GM23338 (cell line): Measurements from ENCODE around the gene SMAGP. TPM values are rescaled to one million over a fixed set of nuclear protein-coding genes. Genes with fewer than 3 reads are reported as not detected.

Experiments used
- ATAC-seq: fragments of 200-7000 bp; cut with Tn5 transposase; 3 replicates; pipeline ENCODE4 v1.9.1; 2020
- DNase-seq: peaks from one replicate; pipeline ENCODE4 v3.0.0-alpha.2; 2015; ENCODE audit warnings: low spot score
- H2AFZ ChIP-seq: fragments of 200-600 bp; sonication (generic); 2 replicates; pipeline ENCODE4 v1.8.0; 2016; ENCODE audit warnings: antibody characterized with exemption, mild to moderate bottlenecking, moderate library complexity
- H3F3A ChIP-seq: fragments of 200-600 bp; sonication (generic); replicated peaks from 2 replicates; pipeline ENCODE4 v1.8.0; 2017; ENCODE audit warnings: antibody characterized with exemption, mixed run types, low read depth
- H3K27ac ChIP-seq: fragments of 200-600 bp; sonication (generic); 2 replicates; pipeline ENCODE4 v1.6.1; 2016; ENCODE audit warnings: low read depth
- H3K27me3 ChIP-seq: fragments of 200-600 bp; sonication (generic); 2 replicates; pipeline ENCODE4 v1.8.0; 2016; ENCODE audit warnings: mild to moderate bottlenecking, mixed run types, moderate library complexity; ENCODE audit not compliant: insufficient read depth
- H3K36me3 ChIP-seq: fragments of 200-600 bp; sonication (generic); 2 replicates; pipeline ENCODE4 v1.8.0; 2016; ENCODE audit warnings: mild to moderate bottlenecking; ENCODE audit not compliant: insufficient read depth
- H3K4me1 ChIP-seq: fragments of 200-600 bp; sonication (generic); 2 replicates; pipeline ENCODE4 v1.8.0; 2016; ENCODE audit warnings: mild to moderate bottlenecking, moderate library complexity; ENCODE audit not compliant: insufficient read depth
- H3K4me2 ChIP-seq: fragments of 200-600 bp; sonication (generic); 2 replicates; pipeline ENCODE4 v1.7.1; 2017; ENCODE audit warnings: mixed run types
- H3K4me3 ChIP-seq: fragments of 200-600 bp; sonication (generic); 2 replicates; pipeline ENCODE4 v1.6.1; 2016; ENCODE audit warnings: mixed run types
- H3K79me2 ChIP-seq: fragments of 200-600 bp; sonication (generic); replicated peaks from 2 replicates; pipeline ENCODE4 v1.8.0; 2017; ENCODE audit warnings: mild to moderate bottlenecking; ENCODE audit not compliant: insufficient read depth
- H3K9me2 ChIP-seq: fragments of 200-600 bp; sonication (generic); 2 replicates; pipeline ENCODE4 v1.8.0; 2017; ENCODE audit not compliant: insufficient read depth
- H4K20me1 ChIP-seq: fragments of 200-600 bp; sonication (generic); replicated peaks from 2 replicates; pipeline ENCODE4 v1.8.0; 2017; ENCODE audit warnings: mild to moderate bottlenecking; ENCODE audit not compliant: insufficient read depth
- H3K27ac Mint-ChIP-seq: 2 replicates; pipeline ENCODE4 v1.8.0; 2020; ENCODE audit warnings: inconsistent platforms, mild to moderate bottlenecking, moderate library complexity, mixed read lengths
- H3K27me3 Mint-ChIP-seq: 3 replicates; pipeline ENCODE4 v1.8.0; 2022; ENCODE audit warnings: low read depth, mild to moderate bottlenecking, moderate library complexity, mixed read lengths, inconsistent platforms; ENCODE audit not compliant: insufficient read depth, poor library complexity
- H3K36me3 Mint-ChIP-seq: 3 replicates; pipeline ENCODE4 v1.8.0; 2021; ENCODE audit warnings: low read depth, mild to moderate bottlenecking, inconsistent platforms, moderate library complexity, mixed read lengths
- H3K4me1 Mint-ChIP-seq: 3 replicates; pipeline ENCODE4 v1.8.0; 2020; ENCODE audit warnings: mild to moderate bottlenecking, inconsistent platforms, mixed read lengths
- H3K4me3 Mint-ChIP-seq: 3 replicates; pipeline ENCODE4 v1.8.0; 2021; ENCODE audit warnings: moderate library complexity, mild to moderate bottlenecking, inconsistent platforms, mixed read lengths
- H3K9me3 Mint-ChIP-seq: 3 replicates; pipeline ENCODE4 v1.8.0; 2020; ENCODE audit warnings: moderate library complexity, mild to moderate bottlenecking, inconsistent platforms, mixed read lengths
- CTCF ChIP-seq, 2 experiments: fragments of 200-600 bp in 1 of 2; sonication (generic) in 1 of 2; conservative IDR thresholded peaks; 2 replicates each; pipeline versions ENCODE4 v1.5.1 to v1.6.1; 2016 to 2017; ENCODE audit warnings: antibody characterized with exemption in 2 of 2, low read depth in 2 of 2, mild to moderate bottlenecking in 2 of 2, moderate library complexity in 1 of 2
- ETS1 ChIP-seq: IDR thresholded peaks from 2 replicates; pipeline ENCODE4 v1.6.1; 2016; ENCODE audit warnings: antibody characterized with exemption
- EZH2 ChIP-seq: fragments of 200-600 bp; sonication (generic); IDR thresholded peaks from one replicate; pipeline ENCODE4 v1.8.0; 2017; ENCODE audit warnings: antibody characterized with exemption, mild to moderate bottlenecking, low read depth; ENCODE audit not compliant: unreplicated experiment
- EZH2phosphoT487 ChIP-seq: fragments of 200-600 bp; sonication (generic); IDR thresholded peaks from one replicate; pipeline ENCODE4 v1.8.1; 2018; ENCODE audit warnings: antibody characterized with exemption; ENCODE audit not compliant: unreplicated experiment
- JUNB ChIP-seq: IDR thresholded peaks from one replicate; pipeline ENCODE4 v1.6.1; 2016; ENCODE audit warnings: antibody characterized with exemption; ENCODE audit not compliant: unreplicated experiment
- NANOG ChIP-seq: IDR thresholded peaks from 2 replicates; pipeline ENCODE4 v1.6.1; 2016; ENCODE audit warnings: antibody characterized with exemption, borderline replicate concordance
- POLR2AphosphoS5 ChIP-seq: IDR thresholded peaks from 2 replicates; pipeline ENCODE4 v1.6.1; 2016; ENCODE audit warnings: antibody characterized with exemption, low read depth
- REST ChIP-seq: IDR thresholded peaks from one replicate; pipeline ENCODE4 v1.6.1; 2018; ENCODE audit warnings: antibody characterized with exemption; ENCODE audit not compliant: unreplicated experiment
- STAT1 ChIP-seq: IDR thresholded peaks from one replicate; pipeline ENCODE4 v1.6.1; 2016; ENCODE audit warnings: antibody characterized with exemption; ENCODE audit not compliant: unreplicated experiment
- ZNF114 ChIP-seq: fragments of 250-450 bp; sonication (Bioruptor Pico); IDR thresholded peaks from 2 replicates; pipeline ENCODE4 v1.5.0; 2020; ENCODE audit warnings: mild to moderate bottlenecking, moderate library complexity
- ZNF331 ChIP-seq: fragments of 250-450 bp; sonication (Bioruptor Pico); IDR thresholded peaks from 2 replicates; pipeline ENCODE4 v1.5.0; 2020; ENCODE audit warnings: low read depth, mild to moderate bottlenecking, moderate library complexity
- polyA plus RNA-seq: library from polyadenylated mRNA; unstranded; fragments of >200 nt; fragmentation: Nextera tagmentation; extraction: Ambion mirVana; gene quantifications from 2 replicates; pipeline ENCODE4 v1.2.1, GENCODE V29; 2016
- total RNA-seq: library from RNA; depleted of rRNA; stranded (reverse); fragments of >200 nt; shearing (Covaris generic); gene quantifications from 2 replicates; pipeline ENCODE4 v1.2.3, GENCODE V29; 2014

Gene SMAGP
- total and polyA plus RNA-seq, 2 experiments from 2014 or later: 4.7 to 8.2 TPM

GRCh38 chr12:51234530-51234929 is 35.7 kb downstream of the SMAGP start (continued):
- TF ChIP-seq REST (no peak), EZH2 (no peak), CTCF (conservative IDR thresholded peaks at IDR 0.05; ENCODE audit: low read depth in 2 of 2) (no peak), ZNF114 (CRISPR knock-in tag) (no peak), NANOG (no peak), ZNF331 (CRISPR knock-in tag) (no peak), POLR2AphosphoS5 (no peak)

- Mint-ChIP-seq H3K27ac (no peak overlapping the region), H3K4me1 (peaks cover 8% of the 10 kb centered on the region), H3K9me3 (no peaks in the 10 kb centered on the region; the same call in 2 of the 3 replicates), H3K4me3 (no peak overlapping the region), H3K36me3 (no peaks in the 10 kb centered on the region), H3K27me3 (no peaks in the 10 kb centered on the region)
- Histone ChIP-seq H3K4me3 (no peak overlapping the region), H3K4me2 (no peak overlapping the region), H3K27me3 (no peaks in the 10 kb centered on the region), H4K20me1 (no peaks in the 10 kb centered on the region), H2AFZ (no peak overlapping the region), H3F3A (no peaks in the 10 kb centered on the region; the same call in 1 of the 2 replicates), H3K79me2 (no peaks in the 10 kb centered on the region), H3K4me1 (no peaks in the 10 kb centered on the region), H3K27ac (no peak overlapping the region), H3K36me3 (no peaks in the 10 kb centered on the region), H3K9me2 (no peaks in the 10 kb centered on the region)
- ATAC-seq (no peak), DNase-seq (no peak)
- TF ChIP-seq ETS1 (no peak), STAT1 (no peak), REST (no peak), EZH2 (no peak), EZH2phosphoT487 (no peak), CTCF (conservative IDR thresholded peaks at IDR 0.05; ENCODE audit: low read depth in 2 of 2) (no peak), JUNB (no peak), NANOG (no peak), ZNF114 (CRISPR knock-in tag) (no peak), POLR2AphosphoS5 (no peak), ZNF331 (CRISPR knock-in tag) (no peak)
Observed at GRCh38 chr12:51232642-51233041, 37.6 kb downstream of the SMAGP start.
